GM19467 (cell line): ENCODE data around the gene ANP32B.
A peak's percentile ranks its signal among the peaks of the same experiment; 100 is the strongest.
"Not testable (repeated sequence)": the region's sequence is repeated elsewhere in the genome, so short reads cannot be mapped to it uniquely, and the experiment has no call there.

Source experiments
- ATAC-seq: cut with Tn5 transposase; IDR thresholded peaks from one replicate; pipeline ENCODE4 v1.9.1; 2021; ENCODE audit warnings: mild to moderate bottlenecking, moderate library complexity; ENCODE audit not compliant: unreplicated experiment

The ANP32B gene

DNA sequence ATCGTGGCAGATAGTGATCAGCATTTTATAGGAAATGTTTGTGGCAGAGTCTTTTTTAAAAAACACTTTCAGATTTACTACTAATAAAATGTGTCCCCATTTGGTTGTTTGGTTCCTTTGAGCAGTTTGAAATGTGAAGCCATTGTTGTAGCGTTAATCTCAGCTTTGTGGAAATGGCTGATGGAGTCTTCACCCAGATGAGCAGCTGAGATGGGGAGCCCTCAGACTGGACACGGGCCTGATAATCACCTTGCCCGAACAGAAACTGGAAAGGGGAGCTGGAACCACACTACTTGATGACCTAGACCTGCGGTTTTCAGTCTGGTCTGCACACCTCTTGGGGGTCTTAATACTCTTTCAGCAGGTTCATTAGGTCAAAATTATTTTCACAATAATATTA is 20.6 kb upstream of the ANP32B start:
- no peak for ATAC-seq

DNA sequence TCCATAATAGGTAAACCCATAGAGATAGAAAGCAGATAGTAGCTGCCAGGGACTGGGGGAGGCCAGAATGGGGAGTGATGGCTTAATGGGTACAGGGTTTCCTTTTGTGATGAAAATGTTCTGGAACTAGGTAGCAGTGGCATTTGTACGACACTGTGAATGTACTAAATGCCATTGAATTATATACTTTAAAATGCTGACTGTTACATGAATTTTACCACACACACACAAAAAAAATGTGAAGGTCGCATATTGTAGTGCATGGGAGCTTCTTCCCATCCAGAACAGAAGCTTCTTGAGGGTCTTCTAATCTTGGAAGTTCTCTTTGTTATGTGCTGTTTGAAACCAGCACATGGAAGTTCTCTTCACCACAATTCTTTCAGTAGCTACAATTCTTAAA is 19.9 kb upstream of the ANP32B start:
- ATAC-seq: no peak

DNA sequence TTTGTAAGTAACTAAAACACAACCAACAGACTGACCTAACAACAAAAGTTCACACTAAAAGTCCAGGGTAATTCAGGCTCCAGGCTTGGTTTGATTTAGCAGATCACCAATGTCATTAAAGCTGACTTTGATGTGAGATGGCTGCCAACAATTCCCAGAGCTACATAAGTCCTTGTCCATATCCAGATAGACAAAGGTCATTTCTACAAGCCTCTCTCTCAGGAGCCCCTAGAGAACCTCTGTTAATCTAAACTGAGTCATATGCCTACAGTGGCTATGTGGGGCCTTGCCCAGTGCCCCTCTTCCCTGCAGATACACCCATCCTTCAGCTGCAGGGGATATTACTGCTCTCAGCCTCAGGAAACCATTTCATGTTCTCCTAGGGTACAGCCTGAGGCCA is 18.2 kb upstream of the ANP32B start:
- no peak for ATAC-seq

DNA sequence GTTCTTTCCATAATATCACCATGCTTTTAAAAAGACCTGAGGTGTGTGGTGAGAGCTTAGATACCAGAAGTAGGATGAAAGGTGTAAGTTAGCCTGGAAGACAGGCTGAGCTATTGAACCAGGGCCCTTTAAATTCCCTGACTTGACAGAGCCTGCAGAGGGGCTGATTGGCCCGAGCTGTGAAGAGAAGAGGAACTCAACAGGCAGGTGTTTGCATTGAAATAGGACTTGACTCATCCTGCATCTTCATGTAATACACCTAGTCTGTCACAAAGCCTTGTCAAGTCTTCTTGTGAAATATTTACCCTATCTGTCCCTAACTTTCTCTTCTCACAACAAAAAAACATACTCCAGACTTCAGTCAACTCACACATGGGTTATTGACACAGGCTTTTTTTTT is 16.6 kb upstream of the ANP32B start:
- ATAC-seq: no peak

DNA sequence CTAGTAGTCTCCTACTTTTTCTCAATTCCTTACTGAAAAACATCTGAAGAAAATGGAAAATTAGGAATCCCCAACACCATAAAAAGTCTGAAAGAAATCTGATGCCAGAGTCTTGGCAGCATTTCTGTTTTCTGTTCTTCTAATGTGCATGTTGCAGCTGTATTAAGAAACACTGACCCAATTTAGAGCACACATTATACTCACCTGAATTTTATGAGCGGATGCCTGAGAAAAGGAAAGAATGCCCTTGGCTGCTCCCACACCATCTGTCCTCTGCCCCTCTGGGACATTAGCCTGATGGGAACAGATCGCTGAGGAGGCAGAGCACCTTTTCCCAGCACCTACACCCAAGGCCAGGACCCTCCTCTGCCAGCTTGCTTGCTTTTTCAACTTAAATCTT is 14.1 kb upstream of the ANP32B start:
- no peak for ATAC-seq

DNA sequence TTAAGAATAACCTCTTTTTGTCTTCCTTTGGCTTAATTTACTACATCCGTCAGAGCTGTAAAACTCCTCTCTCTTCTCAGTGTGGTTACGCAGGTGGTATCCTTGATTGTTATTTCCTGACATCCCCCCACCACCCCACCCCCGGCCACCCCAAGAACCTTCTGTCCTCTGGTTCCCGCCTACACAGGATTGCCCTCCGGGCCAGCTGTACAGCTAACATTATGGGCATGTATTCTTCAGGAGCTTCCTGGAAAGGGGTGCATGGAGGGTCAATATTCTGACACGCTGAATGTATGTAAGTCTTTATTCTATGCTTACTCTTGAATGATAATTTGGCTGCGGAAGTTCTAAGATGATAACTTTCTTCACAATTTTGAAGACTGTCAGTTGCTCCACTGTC is 13.0 kb upstream of the ANP32B start:
- no peak for ATAC-seq

DNA sequence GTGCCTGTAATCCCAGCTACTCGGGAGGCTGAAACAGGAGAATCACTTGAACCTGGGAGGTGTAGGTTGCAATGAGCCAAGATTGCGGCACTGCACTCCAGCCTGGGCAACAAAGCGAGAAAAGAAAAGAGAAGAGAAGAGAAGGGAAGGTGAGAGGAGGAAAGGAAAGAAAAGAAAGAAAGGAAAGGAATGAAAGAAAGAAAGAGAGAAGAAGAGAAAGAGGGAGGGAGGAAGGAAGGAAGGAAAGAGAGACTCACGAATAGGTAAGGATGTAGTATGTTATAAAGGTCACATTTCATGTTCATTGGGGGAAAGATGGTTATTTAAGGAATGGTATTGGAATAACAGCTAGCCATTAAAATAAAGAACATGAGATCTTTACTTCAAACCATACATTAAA is 10.4 kb upstream of the ANP32B start:
- ATAC-seq: no peak

DNA sequence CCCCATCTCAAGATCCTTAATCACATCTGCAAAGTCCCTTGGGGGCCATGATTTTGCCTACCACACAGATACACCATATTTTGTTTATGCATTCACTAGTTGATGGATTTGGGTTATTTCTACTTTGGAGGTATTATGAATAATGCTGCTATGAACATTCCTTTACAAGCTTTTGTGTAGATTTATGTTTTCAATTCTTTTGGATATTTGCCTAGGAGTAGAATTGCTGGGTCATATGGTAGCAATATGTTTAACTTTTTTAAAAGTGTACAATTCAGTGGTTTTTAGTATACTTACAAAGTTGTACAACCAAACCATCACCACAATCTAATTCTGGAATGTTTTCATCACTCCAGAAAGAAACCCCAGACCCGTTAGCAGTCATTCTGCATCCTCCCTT is 7.8 kb upstream of the ANP32B start:
- ATAC-seq: no peak

DNA sequence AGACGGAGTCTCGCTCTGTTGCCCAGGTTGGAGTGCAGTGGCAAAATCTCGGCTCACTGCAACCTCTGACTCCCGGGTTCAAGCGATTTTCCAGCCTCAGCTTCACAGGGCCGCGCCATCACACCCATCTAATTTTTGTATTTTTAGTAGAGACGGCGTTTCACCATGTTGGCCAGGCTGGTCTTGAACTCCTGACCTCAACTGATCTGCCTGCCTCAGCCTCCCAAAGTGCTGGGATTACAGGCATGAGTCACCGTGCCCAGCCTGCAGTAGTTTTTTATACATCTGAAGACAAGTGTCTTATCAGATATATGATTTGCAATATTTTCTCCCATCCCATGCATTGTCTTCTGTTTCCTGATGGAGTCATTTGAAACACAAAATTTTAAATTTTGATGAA is 6.5 kb upstream of the ANP32B start:
- not testable (repeated sequence) for ATAC-seq

DNA sequence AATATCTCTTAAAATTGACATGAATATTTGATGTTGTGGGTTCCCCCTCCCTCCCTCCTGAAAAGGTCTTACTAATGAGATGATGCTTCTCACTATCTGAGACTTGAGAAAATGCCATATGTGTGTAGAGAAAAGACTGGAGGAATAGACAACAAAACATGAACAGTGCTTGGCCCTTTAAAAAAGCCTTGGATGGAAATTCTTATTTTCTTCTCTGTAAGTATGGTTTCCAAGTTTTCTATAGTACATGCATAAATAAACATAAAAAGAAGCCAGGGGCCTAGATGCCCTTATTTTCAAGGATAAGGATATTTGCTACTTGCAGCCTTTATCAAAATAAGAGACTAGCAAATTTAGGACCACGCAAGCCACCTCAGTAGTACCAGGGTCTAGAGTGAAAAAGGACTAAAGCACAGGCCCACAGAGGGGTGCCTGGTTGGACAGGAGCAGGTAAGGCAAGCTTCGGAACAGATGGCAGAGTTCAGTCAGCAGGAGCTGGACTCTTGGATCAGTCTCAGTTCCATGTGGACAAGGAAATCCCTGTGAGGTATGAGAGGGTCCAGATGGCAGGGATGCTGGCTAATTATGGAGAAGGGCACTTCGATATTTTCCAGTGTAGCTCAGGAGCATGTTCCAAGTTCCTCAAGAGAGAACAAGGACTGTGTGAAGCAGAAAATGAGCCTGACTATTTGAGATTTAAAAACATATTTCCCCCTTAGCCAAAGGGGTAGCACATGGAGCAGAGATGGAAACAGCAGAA is 4.6 kb upstream of the ANP32B start:
- ATAC-seq: no peak

DNA sequence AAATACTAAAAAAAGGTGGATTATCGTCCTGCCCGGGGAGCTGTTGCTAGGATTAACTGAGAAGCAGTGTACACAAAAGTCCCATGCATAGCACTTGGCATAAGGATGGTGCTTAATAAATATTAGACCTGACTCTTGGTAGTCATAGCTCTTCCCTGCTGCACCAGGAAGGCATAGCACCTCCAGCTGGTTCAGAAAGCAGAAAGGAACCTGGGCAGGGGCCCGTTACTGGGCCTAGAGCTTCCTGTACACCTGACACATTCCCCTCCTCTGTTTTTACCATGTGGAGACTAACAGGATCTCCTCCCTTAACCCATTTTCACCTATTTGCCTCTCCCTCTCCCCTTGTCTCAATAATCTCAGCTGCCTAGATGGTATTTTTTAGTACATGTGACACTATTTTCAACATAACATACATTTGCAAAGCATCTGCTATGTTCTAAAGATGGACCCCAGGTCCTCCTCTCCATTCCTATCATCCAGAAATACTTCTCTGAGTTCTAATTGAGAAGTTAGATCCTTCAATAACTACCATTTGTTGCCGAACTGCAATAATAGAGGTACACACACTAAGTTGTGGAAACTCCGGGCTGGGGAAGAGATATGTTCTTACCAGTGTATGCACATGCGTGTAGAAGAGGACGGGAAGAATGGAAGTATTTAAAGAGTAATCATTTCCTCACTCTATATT is 3.2 kb upstream of the ANP32B start:
- ATAC-seq: no peak

DNA sequence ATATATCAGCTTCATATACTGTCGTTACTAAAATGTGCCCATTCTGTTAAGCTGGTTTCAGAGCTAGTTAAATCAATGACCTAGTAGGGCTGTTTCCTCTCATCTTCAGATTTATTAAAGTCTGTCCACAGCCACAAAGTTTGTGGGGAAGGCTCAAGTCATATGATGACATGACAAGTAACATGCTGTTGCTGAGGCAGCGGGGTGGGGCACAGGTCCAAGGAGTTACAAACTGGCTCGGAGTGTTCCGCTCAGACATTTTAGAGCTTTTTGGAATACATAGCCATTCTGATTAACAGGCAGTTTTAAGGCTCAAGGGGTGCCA is 2.7 kb upstream of the ANP32B start:
- no peak for ATAC-seq

DNA sequence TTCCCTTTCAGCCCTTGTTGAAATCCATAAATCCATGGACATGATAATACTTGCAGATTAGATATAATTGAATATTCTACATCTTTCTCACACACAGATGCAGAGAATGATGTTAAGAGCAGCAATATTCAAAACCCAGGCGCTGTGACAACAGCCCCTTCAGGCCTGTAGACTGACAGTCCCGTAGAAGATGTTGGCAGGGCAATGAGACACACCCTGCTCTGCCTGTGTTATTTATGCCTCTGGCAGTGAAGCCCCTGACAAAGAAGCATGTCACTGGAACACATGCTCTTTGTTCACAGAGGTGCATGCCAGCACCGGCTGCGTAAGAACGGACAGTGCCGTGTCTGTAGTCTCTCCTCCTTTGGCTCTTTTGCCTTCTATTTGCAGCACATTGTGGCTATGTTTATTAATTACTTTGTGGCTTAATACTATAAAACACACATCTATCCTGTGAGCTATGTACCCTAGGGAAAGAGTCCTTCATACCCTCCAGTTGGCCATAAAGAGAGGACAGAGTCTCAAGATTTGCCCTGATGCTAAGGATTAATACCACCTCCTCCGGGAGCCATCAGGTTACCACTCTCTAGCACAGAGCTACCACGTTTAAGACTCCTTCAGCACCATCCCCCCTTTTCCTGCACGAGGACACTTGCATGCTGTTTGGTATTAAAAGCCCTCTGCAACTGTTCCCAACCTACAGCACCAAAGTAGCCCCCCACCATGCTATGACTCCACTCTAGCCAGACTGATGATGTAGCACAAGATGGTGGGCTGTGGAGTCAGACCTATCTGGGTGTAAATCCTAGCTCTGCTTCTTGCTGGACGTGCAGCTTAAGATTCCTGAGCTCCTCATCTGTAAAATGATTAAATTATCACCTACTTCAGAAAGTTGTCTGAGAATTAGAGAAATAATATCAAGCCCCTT is 2.0 kb upstream of the ANP32B start:
- ATAC-seq: no peak

DNA sequence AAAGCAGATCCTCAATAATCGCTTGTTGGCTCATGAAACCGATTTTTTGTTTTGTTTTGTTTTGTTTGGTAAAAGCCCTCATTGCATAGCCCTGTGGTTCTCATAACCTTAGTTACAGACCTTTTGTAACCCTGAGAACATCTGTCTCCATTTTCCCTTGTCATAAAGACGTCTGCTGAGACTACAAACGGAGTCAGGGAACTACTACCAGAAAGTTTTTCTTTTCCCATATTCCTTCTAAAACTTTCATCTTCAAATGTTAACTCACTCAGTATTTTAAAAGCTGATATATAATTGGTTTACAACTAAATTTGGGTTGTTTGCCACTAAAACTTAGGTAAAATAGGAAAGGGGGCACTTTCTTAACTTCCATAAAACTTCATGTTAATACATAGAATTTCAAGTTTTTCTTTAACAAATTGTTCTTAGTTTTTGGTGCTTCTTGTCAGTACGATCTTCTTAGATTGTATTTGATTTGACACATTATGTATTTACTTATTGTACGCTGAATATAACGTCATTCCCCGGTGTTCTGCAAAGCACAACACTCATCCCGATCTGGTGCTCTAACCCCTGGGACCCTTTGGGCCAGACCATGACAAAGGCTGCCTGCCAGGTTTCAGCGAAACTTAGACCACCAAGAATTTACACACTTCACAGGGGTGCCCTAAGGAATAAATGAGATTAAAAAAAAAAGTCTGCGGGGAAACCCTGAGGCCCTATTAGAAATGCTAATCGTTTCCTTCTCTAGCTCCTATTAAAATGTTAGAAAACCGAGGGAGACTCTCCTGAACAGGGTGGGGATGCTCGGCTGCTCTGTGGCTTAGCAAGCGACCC is 1.1 kb upstream of the ANP32B start:
- ATAC-seq: no peak

DNA sequence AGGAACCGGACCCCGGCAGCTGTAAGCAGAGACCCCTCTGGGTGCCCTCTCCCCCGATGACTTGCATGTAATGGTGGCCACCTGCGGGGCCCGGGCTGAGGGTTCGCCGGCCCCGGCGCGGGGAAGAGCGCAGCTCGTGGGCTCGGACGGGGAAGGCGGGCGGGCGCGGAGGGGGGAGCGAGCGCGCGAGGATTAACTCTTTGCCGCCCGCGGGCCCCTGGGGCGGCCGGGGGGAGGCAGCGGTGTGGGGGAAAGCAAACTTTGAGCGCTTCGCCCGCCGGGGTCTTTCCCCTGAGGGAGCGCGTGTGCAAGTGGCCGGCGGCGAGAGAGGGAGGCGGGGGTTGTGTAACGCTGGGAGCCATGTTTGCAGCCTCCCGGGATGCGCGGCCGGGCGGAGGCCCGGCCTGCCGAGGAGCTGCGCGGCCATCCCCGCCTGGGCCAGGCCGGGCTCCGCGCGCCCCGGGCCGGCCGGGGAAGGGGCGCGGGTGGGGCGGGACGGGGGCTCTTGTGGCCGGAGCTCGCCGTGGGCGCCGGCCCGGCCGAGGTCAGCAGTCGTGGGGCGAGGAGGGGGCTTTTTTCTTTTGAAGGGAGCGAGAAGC is 547 bp downstream of the ANP32B start:
- peak; percentile 1 for ATAC-seq

DNA sequence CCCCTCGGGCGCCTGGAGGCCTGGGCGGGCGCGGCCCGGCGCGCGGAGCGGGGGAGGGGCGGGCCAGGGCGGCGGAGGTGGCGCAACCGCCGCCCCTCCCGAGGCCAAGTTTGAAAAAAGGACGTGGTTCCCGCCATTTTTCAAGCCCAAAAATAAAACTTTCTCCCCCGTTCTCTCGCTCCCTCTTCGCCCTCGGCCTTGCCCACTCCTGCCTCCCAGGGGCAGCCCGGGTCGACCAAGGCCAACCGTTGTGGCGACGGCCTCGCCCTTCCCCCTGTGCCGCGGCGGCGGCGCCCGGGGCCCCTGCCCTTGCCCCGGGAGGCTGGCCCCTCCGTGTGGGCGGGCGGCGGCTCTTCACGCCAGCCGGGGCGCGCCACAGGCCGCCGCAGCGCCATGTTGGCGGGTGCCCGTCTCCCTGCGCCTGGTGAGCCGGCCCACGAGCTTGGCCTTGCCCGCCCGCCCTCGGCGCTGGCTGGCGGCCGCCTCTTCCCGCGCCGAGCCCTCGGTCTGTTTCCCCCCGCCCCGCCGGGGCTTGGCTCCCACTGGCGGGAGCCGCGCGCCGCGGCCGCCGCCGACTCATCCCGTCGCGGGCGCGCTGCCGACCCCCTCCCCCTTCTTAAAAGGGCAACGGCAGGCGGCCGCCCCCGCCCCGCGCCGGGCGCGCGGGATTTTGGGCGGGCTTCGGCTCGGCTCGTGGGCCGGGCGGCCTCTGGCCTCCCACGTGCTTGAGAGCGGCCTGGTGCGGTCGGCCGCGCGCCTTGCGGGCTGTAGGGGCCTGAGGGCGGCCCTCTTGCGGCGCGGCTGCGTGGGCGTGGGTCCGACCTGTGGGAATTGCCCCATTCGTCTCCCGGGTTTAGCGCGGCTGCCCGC is 1.3 kb downstream of the ANP32B start:
- ATAC-seq: peak; percentile 17

DNA sequence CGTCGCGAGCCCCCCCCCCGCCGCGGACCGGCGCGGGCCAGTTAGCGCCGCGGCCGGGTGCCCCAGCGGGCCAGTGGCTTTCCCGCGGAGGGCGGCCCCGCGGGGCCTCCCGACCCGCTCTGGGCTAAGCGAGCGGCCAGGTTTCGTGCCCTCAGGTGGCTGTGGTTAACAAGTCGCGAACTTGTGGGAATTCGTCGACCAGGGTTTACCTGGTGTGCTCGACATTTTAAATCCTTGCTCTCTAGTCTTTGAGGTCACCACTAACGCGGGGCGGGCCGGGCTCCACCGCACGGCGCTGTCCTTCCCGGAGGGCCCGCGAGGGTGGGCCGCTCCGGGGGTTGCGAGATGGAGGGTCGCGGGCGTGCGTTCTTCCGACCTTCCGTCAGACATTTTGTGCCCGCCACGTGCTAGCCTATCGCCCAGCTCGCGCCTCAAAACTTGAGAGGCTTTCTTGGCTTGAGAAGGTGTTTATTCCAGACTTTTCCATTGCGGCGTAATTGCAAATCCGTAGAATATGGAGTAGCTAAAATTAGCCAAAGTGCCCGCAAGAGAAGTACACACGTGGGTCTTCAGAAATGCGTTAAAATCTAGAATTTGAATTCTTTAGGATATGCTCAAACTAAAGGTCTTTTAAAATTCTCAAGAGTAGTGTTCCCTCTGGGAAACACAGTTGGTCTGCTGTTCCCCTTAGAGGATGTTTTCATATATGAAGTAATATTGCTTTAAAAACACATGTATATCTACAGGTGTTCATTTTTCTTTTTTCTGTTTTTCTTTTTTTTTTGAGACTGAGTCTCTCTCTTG is 2.1 kb downstream of the ANP32B start:
- peak; percentile 9 for ATAC-seq

DNA sequence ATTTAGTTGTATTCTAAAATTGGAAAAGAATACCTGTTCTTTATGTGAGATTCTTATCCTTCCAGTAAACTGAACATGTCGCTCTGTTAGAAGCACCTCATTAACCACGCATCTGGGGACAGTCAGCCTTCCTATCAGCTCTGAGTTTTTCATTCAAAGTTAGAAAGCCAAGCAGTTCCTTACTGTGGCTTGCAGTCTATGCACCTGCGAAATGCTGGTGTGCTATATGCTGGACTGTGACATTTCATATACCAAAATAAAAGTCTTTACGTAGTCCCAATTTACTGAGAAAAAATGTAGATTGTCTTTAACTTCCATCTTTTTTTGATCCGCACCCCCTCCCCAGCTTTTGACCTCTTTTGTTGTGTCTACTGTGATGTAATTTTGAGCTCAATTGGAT is 4.3 kb downstream of the ANP32B start:
- no peak for ATAC-seq

DNA sequence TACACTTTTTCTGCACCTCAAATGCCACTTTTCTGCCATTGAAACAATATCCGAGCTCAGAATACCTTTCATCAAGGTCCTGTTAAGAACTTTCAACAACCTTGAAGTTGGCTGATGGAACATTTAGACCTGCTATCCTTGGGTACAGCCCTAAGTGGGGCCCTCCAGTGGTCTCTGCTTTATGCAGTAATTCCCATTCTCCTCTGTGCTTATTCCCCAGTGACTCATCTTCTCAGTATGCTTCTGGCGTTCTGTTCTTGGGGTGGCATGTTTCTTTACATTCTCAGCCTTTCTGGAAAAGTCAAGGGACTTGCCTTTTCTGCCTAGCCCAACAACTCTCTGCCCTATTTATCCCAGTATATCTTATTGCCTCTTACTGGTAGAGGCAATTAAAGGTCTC is 7.1 kb downstream of the ANP32B start:
- no peak for ATAC-seq
